ENCODE measurements around the gene LPIN2. TPM values are rescaled to one million over a fixed set of nuclear protein-coding genes. Genes with fewer than 3 reads are reported as not detected.

LPIN2 gene
- total RNA-seq, 1 experiment from 2014 or later: 13.1 TPM

GRCh38 chr18:3055816-3056215 lies 42.9 kb upstream of the LPIN2 start:
- DNase-seq (ENCODE audit: unreplicated experiment): no peak
- peaks cover 17% of the 10 kb centered on the region for H3K9me3 Mint-ChIP-seq (ENCODE audit: unreplicated experiment)
- no TSS peak for BruUV-seq (replicated peaks)
- ChIA-PET POLR2A (interaction anchor here (0.6 kb wide), 1 partner anchor 191 kb away, joined by 3 read pairs; no protein-coding TSS in a partner anchor), CTCF (interaction anchor here (0.5 to 1.0 kb wide), 5 partner anchors 8 to 242 kb away, joined by 3 read pairs; no protein-coding TSS in a partner anchor)
- peaks cover 7% of the 10 kb centered on the region for H3K36me3 Mint-ChIP-seq (ENCODE audit: insufficient read depth, unreplicated experiment)
- H3K27ac Mint-ChIP-seq (ENCODE audit: low read depth, unreplicated experiment): no peak overlapping the region
- intact Hi-C loops (cut with micrococcal nuclease): no loop called here
- no peak for TF ChIP-seq CTCF (IDR thresholded peaks at IDR 0.05; ENCODE audit: unreplicated experiment)
- no peak overlapping the region for H3K4me3 Mint-ChIP-seq (ENCODE audit: unreplicated experiment)
- peaks cover 6% of the 10 kb centered on the region for H3K4me1 Mint-ChIP-seq (ENCODE audit: insufficient read depth, unreplicated experiment)
- no peaks in the 10 kb centered on the region for H3K27me3 Mint-ChIP-seq (ENCODE audit: insufficient read depth, unreplicated experiment)

DNA sequence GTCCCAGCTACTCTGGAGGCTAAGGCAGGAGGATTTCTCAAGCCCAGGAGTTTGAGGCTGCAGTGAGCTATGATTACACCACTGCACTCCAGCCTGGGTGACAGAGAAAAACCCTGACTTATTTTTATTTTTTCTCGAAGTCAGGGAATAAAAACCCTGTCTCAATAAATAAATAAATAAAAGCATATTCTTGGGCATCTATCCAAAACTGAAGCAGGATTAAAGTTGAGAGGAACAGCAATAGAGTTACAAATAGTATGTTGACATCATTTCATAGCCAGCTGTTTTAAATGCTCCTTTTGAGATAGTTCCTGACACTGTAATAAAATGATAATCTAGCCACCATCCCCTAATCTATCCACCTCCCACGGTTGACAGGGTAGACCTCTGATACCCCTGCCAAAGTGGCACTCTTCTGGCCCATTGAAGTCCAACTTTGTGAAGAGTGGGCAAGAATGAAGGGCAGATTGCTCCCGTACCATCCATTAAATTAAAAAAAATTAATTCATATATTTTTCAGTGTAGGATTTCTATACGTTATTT lies 42.3 kb upstream of the LPIN2 start:
- CTCF ChIA-PET: interaction anchor here (0.5 to 1.0 kb wide), 4 partner anchors 8 to 125 kb away, joined by 3 to 6 read pairs (median 3); no protein-coding TSS in a partner anchor
- no peak for TF ChIP-seq CTCF (IDR thresholded peaks at IDR 0.05; ENCODE audit: unreplicated experiment)
- Mint-ChIP-seq H3K27me3 (ENCODE audit: insufficient read depth, unreplicated experiment) (no peaks in the 10 kb centered on the region), H3K4me3 (ENCODE audit: unreplicated experiment) (no peak overlapping the region), H3K27ac (ENCODE audit: low read depth, unreplicated experiment) (no peak overlapping the region), H3K36me3 (ENCODE audit: insufficient read depth, unreplicated experiment) (peaks cover 7% of the 10 kb centered on the region), H3K9me3 (ENCODE audit: unreplicated experiment) (peaks cover 17% of the 10 kb centered on the region), H3K4me1 (ENCODE audit: insufficient read depth, unreplicated experiment) (peaks cover 6% of the 10 kb centered on the region)
- DNase-seq (ENCODE audit: unreplicated experiment): peak; percentile 26
- POLR2A ChIA-PET: interaction anchor here (0.9 kb wide), 1 partner anchor 191 kb away, joined by 3 read pairs; no protein-coding TSS in a partner anchor
- intact Hi-C loops (cut with micrococcal nuclease): no loop called here
- BruUV-seq (replicated peaks): no TSS peak

DNA sequence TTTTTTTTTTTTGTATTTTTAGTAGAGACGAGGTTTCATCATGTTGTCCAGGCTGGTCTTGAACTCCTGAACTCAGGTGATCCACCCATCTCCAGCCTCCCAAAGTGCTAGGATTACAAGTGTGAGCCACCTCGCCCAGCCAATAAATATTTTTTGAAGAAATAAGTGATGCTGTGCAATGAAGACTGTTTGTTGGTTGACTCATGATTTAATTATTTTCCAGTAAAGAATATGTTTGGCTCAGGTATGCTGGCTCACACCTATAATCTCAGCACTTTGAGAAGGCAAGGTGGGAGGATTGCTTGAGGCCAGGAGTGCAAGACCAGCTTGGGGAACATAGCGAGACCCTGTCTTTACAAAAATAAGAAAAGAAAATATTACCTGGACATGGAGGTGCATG lies 41.8 kb upstream of the LPIN2 start:
- CTCF ChIA-PET: interaction anchor here (0.9 kb wide), 1 partner anchor 125 kb away, joined by 6 read pairs; no protein-coding TSS in a partner anchor
- H3K27ac Mint-ChIP-seq (ENCODE audit: low read depth, unreplicated experiment): no peak overlapping the region
- no peaks in the 10 kb centered on the region for H3K27me3 Mint-ChIP-seq (ENCODE audit: insufficient read depth, unreplicated experiment)
- no TSS peak for BruUV-seq (replicated peaks)
- peaks cover 6% of the 10 kb centered on the region for H3K4me1 Mint-ChIP-seq (ENCODE audit: insufficient read depth, unreplicated experiment)
- H3K36me3 Mint-ChIP-seq (ENCODE audit: insufficient read depth, unreplicated experiment): peaks cover 7% of the 10 kb centered on the region
- no peak for TF ChIP-seq CTCF (IDR thresholded peaks at IDR 0.05; ENCODE audit: unreplicated experiment)
- intact Hi-C loops (cut with micrococcal nuclease): no loop called here
- peaks cover 17% of the 10 kb centered on the region for H3K9me3 Mint-ChIP-seq (ENCODE audit: unreplicated experiment)
- no peak for DNase-seq (ENCODE audit: unreplicated experiment)
- POLR2A ChIA-PET: interaction anchor here (0.9 kb wide), 1 partner anchor 191 kb away, joined by 3 read pairs; no protein-coding TSS in a partner anchor
- no peak overlapping the region for H3K4me3 Mint-ChIP-seq (ENCODE audit: unreplicated experiment)

- BruUV-seq (replicated peaks): no TSS peak
- H3K4me3 Mint-ChIP-seq (ENCODE audit: unreplicated experiment): no peak overlapping the region
- peaks cover 17% of the 10 kb centered on the region for H3K9me3 Mint-ChIP-seq (ENCODE audit: unreplicated experiment)
- TF ChIP-seq CTCF (IDR thresholded peaks at IDR 0.05; ENCODE audit: unreplicated experiment): no peak
- CTCF ChIA-PET: interaction anchor here (1.0 kb wide), 1 partner anchor 9 kb away, joined by 3 read pairs; no protein-coding TSS in a partner anchor
- no peaks in the 10 kb centered on the region for H3K27me3 Mint-ChIP-seq (ENCODE audit: insufficient read depth, unreplicated experiment)
- no peak overlapping the region for H3K27ac Mint-ChIP-seq (ENCODE audit: low read depth, unreplicated experiment)
- peaks cover 6% of the 10 kb centered on the region for H3K4me1 Mint-ChIP-seq (ENCODE audit: insufficient read depth, unreplicated experiment)
- no peak for DNase-seq (ENCODE audit: unreplicated experiment)
- POLR2A ChIA-PET: interaction anchor here (0.9 kb wide), 1 partner anchor 192 kb away, joined by 3 read pairs; no protein-coding TSS in a partner anchor
- intact Hi-C loops (cut with micrococcal nuclease): no loop called here
- H3K36me3 Mint-ChIP-seq (ENCODE audit: insufficient read depth, unreplicated experiment): peaks cover 7% of the 10 kb centered on the region
These were observed 41.3 kb upstream of the LPIN2 start for GRCh38 chr18:3054214-3054613.
